HG03060 (cell line): ENCODE data around the gene CCDC87.
A peak's percentile ranks its signal among the peaks of the same experiment; 100 is the strongest.
"Not testable (repeated sequence)": the region's sequence is repeated elsewhere in the genome, so short reads cannot be mapped to it uniquely, and the experiment has no call there.

Experiments used
- ATAC-seq: cut with Tn5 transposase; IDR thresholded peaks from one replicate; pipeline ENCODE4 v1.9.1; 2021; ENCODE audit warnings: low read depth, moderate number of reproducible peaks; ENCODE audit not compliant: unreplicated experiment

The CCDC87 gene

GRCh38 chr11:66592457-66593302 lies at the start of gene CCDC87, which contains the start of gene CCS:
Gene CCDC87 (minus strand): TSS chr11:66593063. CDS start chr11:66593015, 48 bp downstream.
Gene CCS (plus strand): TSS chr11:66593185. CDS start chr11:66593262, 77 bp downstream.
- peak; percentile 71 for ATAC-seq

GRCh38 chr11:66641834-66642233 lies 49.0 kb upstream of the CCDC87 start:
- no peak for ATAC-seq

- ATAC-seq: not testable (repeated sequence)
These were observed 47.0 kb upstream of the CCDC87 start for GRCh38 chr11:66639814-66640340.

GRCh38 chr11:66639066-66639813 lies 46.4 kb upstream of the CCDC87 start:
- ATAC-seq: no peak

GRCh38 chr11:66638177-66639065 lies 45.6 kb upstream of the CCDC87 start, which contains the start of gene RBM4:
Gene RBM4 (plus strand): TSS chr11:66638703. CDS start chr11:66639712, 1,009 bp downstream.
- peak; percentile 89 for ATAC-seq

GRCh38 chr11:66637557-66638176 lies 44.8 kb upstream of the CCDC87 start:
- no peak for ATAC-seq

GRCh38 chr11:66636411-66636810 lies 43.5 kb upstream of the CCDC87 start:
- no peak for ATAC-seq

- ATAC-seq: no peak
These were observed 40.1 kb upstream of the CCDC87 start for GRCh38 chr11:66632952-66633351.

GRCh38 chr11:66631883-66632282 lies 39.0 kb upstream of the CCDC87 start:
- no peak for ATAC-seq

GRCh38 chr11:66629356-66629755 lies 36.5 kb upstream of the CCDC87 start:
- ATAC-seq: no peak

GRCh38 chr11:66628061-66628603 lies 35.3 kb upstream of the CCDC87 start:
- ATAC-seq: no peak

GRCh38 chr11:66626926-66627325 lies 34.1 kb upstream of the CCDC87 start:
- ATAC-seq: no peak

GRCh38 chr11:66626382-66626781 lies 33.5 kb upstream of the CCDC87 start:
- ATAC-seq: no peak

- no peak for ATAC-seq
These were observed 32.9 kb upstream of the CCDC87 start for GRCh38 chr11:66625752-66626149.

- no peak for ATAC-seq
These were observed 32.3 kb upstream of the CCDC87 start for GRCh38 chr11:66625041-66625751.

GRCh38 chr11:66624450-66624849 lies 31.6 kb upstream of the CCDC87 start:
- ATAC-seq: no peak

GRCh38 chr11:66619080-66619554 lies 26.3 kb upstream of the CCDC87 start:
- no peak for ATAC-seq

- no peak for ATAC-seq
These were observed 24.4 kb upstream of the CCDC87 start for GRCh38 chr11:66617155-66617834.
